GM13977 (cell line): ENCODE data around the gene FRRS1L.

Source experiments
- DNase-seq: peaks from one replicate; pipeline ENCODE4 v3.0.0; 2012; ENCODE audit warnings: low spot score
- CTCF ChIP-seq: IDR thresholded peaks from 2 replicates; pipeline ENCODE4 v1.5.1; 2012; ENCODE audit warnings: mild to moderate bottlenecking, control low read depth; ENCODE audit not compliant: insufficient read depth; ENCODE audit errors: extremely low read depth, missing control alignments
- in situ Hi-C: fragments of 300-500 bp; cut with MboI; formaldehyde crosslinking; loops from one replicate; pipeline ENCODE4 v1.12.0; 2022; ENCODE audit warnings: low sequenced_read_pairs, low pct_unique_long_range_greater_than_20kb, mixed read lengths, inconsistent platforms; ENCODE audit not compliant: unreplicated experiment

FRRS1L gene

GRCh38 chr9:109143881-109144562 lies 23.0 kb downstream of the FRRS1L start:
- in situ Hi-C loops: no loop called here
- TF ChIP-seq CTCF: peak; percentile 21
- peak; percentile 58 for DNase-seq

- no peak for TF ChIP-seq CTCF
- no peak for DNase-seq
- in situ Hi-C loops: no loop called here
Observed at GRCh38 chr9:109141375-109141774, 25.7 kb downstream of the FRRS1L start.

- in situ Hi-C loops: no loop called here
- TF ChIP-seq CTCF: no peak
- no peak for DNase-seq
Observed at GRCh38 chr9:109139851-109140250, 27.2 kb downstream of the FRRS1L start.

- no peak for DNase-seq
- TF ChIP-seq CTCF: no peak
- in situ Hi-C loops: no loop called here
Observed at GRCh38 chr9:109138421-109138820, 28.6 kb downstream of the FRRS1L start.

- in situ Hi-C loops: no loop called here
- no peak for TF ChIP-seq CTCF
- DNase-seq: no peak
Observed at GRCh38 chr9:109134167-109134578, 32.9 kb downstream of the FRRS1L start.

- no peak for TF ChIP-seq CTCF
- in situ Hi-C loops: no loop called here
- DNase-seq: no peak
Observed at GRCh38 chr9:109133533-109133932, 33.5 kb downstream of the FRRS1L start.
